ENCODE measurements around the gene MAP3K1. TPM values are rescaled to one million over a fixed set of nuclear protein-coding genes. Genes with fewer than 3 reads are reported as not detected.

MAP3K1 gene
- total and polyA plus RNA-seq, 12 donors, result 4.9 to 26.1 (median 15.5) TPM

DNA sequence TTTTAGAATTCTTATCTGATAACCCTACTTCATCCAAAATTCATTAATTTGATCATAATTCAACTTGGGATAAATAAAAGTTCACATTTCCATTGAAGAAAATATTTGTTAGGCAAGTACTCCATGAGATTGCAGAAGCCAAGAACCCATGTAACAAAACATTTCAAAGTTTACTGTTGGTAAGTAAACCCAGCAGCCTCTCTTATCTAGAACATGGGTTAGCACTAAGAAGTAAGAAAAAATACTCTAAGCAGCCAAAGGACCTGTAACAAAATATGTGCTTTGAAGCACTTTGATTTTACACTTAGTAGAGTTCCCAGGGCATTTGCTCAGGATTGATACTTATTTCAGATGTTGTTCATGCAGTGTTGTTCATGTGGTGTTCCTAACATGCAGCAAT is 8.7 kb downstream of the MAP3K1 start:
- H3K4me1 ChIP-seq (replicated peaks in 1 of 2), result peaks cover 17 to 47% of the 10 kb centered on the region in 2 donors
- no peak for TF ChIP-seq POLR2A (IDR thresholded peaks at IDR 0.05)
- TF ChIP-seq, protein P1, sequence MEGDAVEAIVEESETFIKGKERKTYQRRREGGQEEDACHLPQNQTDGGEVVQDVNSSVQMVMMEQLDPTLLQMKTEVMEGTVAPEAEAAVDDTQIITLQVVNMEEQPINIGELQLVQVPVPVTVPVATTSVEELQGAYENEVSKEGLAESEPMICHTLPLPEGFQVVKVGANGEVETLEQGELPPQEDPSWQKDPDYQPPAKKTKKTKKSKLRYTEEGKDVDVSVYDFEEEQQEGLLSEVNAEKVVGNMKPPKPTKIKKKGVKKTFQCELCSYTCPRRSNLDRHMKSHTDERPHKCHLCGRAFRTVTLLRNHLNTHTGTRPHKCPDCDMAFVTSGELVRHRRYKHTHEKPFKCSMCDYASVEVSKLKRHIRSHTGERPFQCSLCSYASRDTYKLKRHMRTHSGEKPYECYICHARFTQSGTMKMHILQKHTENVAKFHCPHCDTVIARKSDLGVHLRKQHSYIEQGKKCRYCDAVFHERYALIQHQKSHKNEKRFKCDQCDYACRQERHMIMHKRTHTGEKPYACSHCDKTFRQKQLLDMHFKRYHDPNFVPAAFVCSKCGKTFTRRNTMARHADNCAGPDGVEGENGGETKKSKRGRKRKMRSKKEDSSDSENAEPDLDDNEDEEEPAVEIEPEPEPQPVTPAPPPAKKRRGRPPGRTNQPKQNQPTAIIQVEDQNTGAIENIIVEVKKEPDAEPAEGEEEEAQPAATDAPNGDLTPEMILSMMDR (IDR thresholded peaks at IDR 0.05), result no peak

DNA sequence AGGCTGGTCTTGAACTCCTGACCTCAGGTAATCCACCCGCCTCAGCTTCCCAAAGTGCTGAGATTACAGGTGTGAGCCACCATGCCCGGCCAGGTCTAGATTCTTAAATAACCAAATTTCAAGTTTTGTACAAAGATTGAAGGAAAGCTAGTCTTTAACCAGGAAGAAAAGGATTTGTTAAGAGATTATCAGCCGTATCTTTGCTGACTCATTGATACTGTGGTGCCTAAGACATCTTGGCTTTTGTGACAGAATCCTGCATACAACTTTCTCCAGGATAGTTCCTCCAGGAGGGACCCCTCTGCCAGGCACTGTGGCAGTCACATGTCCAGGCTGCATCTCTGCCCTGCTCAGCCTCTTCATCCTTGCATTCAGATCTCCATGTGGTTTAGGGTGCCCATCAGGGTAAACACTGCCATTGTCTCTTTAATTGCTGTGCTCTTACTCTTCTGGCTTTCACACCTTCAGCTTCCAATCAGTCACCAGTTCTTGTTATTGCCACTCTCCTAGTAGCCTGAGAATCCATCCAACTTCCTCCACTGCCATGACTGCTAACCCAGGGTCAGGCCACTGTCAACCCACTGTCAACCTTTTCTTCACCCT is 10.0 kb downstream of the MAP3K1 start:
- no peak for DNase-seq
- H3K9me3 ChIP-seq (replicated peaks in 1 of 3), result no peaks in the 10 kb centered on the region
- H3K36me3 ChIP-seq (replicated peaks in 1 of 2), result no peaks in the 10 kb centered on the region
- intact Hi-C loops (cut with DNase I), result no loop called here
- H3K4me3 ChIP-seq, result no peak overlapping the region
- H3K27me3 ChIP-seq, result no peaks in the 10 kb centered on the region
- peaks cover 8 to 47% of the 10 kb centered on the region in 2 donors for H3K4me1 ChIP-seq (replicated peaks in 1 of 2)
- 78 to 98% (median 84%) methylated on average over 3 of the region's 3 CpGs for WGBS, 4 donors
- TF ChIP-seq, protein P1 (IDR thresholded peaks at IDR 0.05), result no peak
- no peak for TF ChIP-seq POLR2A (IDR thresholded peaks at IDR 0.05)
- H3K27ac ChIP-seq, result no peak overlapping the region

More for the DNA sequence above, 8.7 kb downstream of the MAP3K1 start:
- no peaks in the 10 kb centered on the region for H3K9me3 ChIP-seq (replicated peaks in 1 of 3)
- H3K27me3 ChIP-seq, result no peaks in the 10 kb centered on the region
- no peak for DNase-seq
- intact Hi-C loops (cut with DNase I), result no loop called here
- H3K27ac ChIP-seq, result no peak overlapping the region
- no peak overlapping the region for H3K4me3 ChIP-seq
- H3K36me3 ChIP-seq (replicated peaks in 1 of 2), result no peaks in the 10 kb centered on the region

DNA sequence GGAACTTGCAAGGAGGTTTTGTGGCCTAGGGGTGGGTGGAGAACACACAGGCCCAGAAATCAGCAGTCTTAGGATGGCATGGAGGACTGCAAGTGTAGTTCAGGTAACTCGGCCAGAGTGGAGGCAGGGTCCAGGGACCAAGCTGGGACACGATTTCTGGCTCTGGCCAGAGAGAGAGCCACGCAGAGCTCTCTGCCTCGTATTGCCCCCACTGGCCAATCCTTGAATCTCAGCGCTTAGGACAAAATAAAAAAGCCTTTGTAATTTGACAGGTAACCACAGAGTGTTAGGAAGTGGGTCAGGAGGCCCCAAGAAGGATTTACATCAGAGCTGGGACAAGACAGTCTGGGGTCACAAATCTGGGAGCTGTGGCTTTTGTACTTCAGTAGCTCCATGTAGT is 11.7 kb downstream of the MAP3K1 start:
- Histone ChIP-seq H3K27ac (no peak overlapping the region), H3K27me3 (no peaks in the 10 kb centered on the region), H3K4me3 (no peak overlapping the region), H3K36me3 (replicated peaks in 1 of 2) (no peaks in the 10 kb centered on the region), H3K9me3 (replicated peaks in 1 of 3) (no peaks in the 10 kb centered on the region), H3K4me1 (replicated peaks in 1 of 2) (peaks cover 8 to 55% of the 10 kb centered on the region in 2 donors)
- 68 to 73% (median 70%) methylated on average over 2 to 5 of the region's 5 CpGs for WGBS, 4 donors
- DNase-seq, result no peak
- TF ChIP-seq, protein P1 (IDR thresholded peaks at IDR 0.05), result peak in 3 of 6 experiments; percentile 4 to 38 (median 25)
- TF ChIP-seq POLR2A (IDR thresholded peaks at IDR 0.05), result no peak
- intact Hi-C loops (cut with DNase I), result no loop called here

DNA sequence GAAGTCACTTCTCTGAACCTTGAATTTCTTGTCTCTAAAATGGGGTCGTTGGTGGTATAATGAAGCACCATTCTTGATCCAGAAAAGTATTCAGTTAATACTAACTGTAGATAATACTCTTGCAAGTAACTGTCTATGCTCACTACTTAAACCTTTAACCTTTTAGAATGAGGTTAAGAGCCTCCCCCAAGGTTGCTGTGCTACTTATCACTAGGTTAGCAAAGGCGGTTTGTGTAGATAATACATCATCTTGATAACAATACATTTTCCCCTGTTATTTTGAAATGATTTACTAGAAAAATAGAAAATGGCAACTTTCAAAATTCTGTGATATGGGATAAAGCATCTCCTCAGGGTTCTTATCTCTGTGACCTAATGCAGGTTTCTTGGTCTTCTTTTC is 12.6 kb downstream of the MAP3K1 start:
- DNase-seq, result no peak
- Histone ChIP-seq H3K27me3 (no peaks in the 10 kb centered on the region), H3K4me1 (replicated peaks in 1 of 2) (peaks cover 8 to 56% of the 10 kb centered on the region in 2 donors), H3K4me3 (no peak overlapping the region), H3K9me3 (replicated peaks in 1 of 3) (no peaks in the 10 kb centered on the region), H3K27ac (no peak overlapping the region), H3K36me3 (replicated peaks in 1 of 2) (no peaks in the 10 kb centered on the region)
- intact Hi-C loops (cut with DNase I), result no loop called here
- 51 to 64% (median 57%) methylated on average over 2 of the region's 2 CpGs for WGBS, 4 donors
- TF ChIP-seq POLR2A (IDR thresholded peaks at IDR 0.05), result no peak
- TF ChIP-seq, protein P1 (IDR thresholded peaks at IDR 0.05), result no peak

All from adrenal gland (tissue), 12 donors.